IMR-90 (cell line): ENCODE data around the gene MSI2.

ENCODE experiments used
- CEBPB ChIP-seq: IDR thresholded peaks from 2 replicates; pipeline ENCODE4 v1.6.1; 2012; ENCODE audit warnings: low read depth, low read length, improper control_type of control experiment
- CHD1 ChIP-seq: IDR thresholded peaks from 2 replicates; pipeline ENCODE4 v1.6.1; 2012; ENCODE audit warnings: low read depth, low read length, improper control_type of control experiment
- CTCF ChIP-seq: conservative IDR thresholded peaks from 2 replicates; pipeline ENCODE4 v1.5.1; 2012; ENCODE audit warnings: mild to moderate bottlenecking, low read depth, low read length, improper control_type of control experiment
- FOS ChIP-seq: fragments of 150-350 bp; IDR thresholded peaks from 2 replicates; pipeline ENCODE4 v1.6.1; 2016; ENCODE audit warnings: low read depth, low read length
- MAFK ChIP-seq: IDR thresholded peaks from 2 replicates; pipeline ENCODE4 v1.6.1; 2012; ENCODE audit warnings: low read depth, low read length, improper control_type of control experiment
- MAZ ChIP-seq: IDR thresholded peaks from 2 replicates; pipeline ENCODE4 v1.6.1; 2012; ENCODE audit warnings: low read depth, mild to moderate bottlenecking, low read length, improper control_type of control experiment, moderate library complexity, borderline replicate concordance
- MXI1 ChIP-seq: IDR thresholded peaks from 2 replicates; pipeline ENCODE4 v1.6.1; 2012; ENCODE audit warnings: low read depth, mild to moderate bottlenecking, low read length, moderate library complexity, borderline replicate concordance
- POLR2A ChIP-seq: IDR thresholded peaks from 2 replicates; pipeline ENCODE4 v1.6.1; 2012; ENCODE audit warnings: mild to moderate bottlenecking, low read depth, low read length
- RAD21 ChIP-seq: IDR thresholded peaks from 2 replicates; pipeline ENCODE4 v1.6.1; 2012; ENCODE audit warnings: low read length, improper control_type of control experiment
- RCOR1 ChIP-seq: IDR thresholded peaks from 2 replicates; pipeline ENCODE4 v1.6.1; 2012; ENCODE audit warnings: mild to moderate bottlenecking, low read length, improper control_type of control experiment; ENCODE audit not compliant: insufficient replicate concordance
- RFX5 ChIP-seq: IDR thresholded peaks from 2 replicates; pipeline ENCODE4 v1.8.0; 2012; ENCODE audit warnings: low read depth, mild to moderate bottlenecking, low read length, moderate library complexity
- SMC3 ChIP-seq: fragments of 150-350 bp; IDR thresholded peaks from 2 replicates; pipeline ENCODE4 v1.6.1; 2016; ENCODE audit warnings: low read depth, mild to moderate bottlenecking, antibody characterized with exemption, low read length, moderate library complexity
- USF2 ChIP-seq: fragments of 150-350 bp; IDR thresholded peaks from 2 replicates; pipeline ENCODE4 v1.6.1; 2017; ENCODE audit warnings: mild to moderate bottlenecking, antibody characterized with exemption, low read length, low read depth

GRCh38 chr17:57228911-57229310 is 27.4 kb upstream of the MSI2 start:
- TF ChIP-seq POLR2A (no peak), CEBPB (no peak), CTCF (no peak), MXI1 (no peak), SMC3 (no peak), RAD21 (no peak), USF2 (no peak), CHD1 (no peak), RFX5 (no peak), MAZ (no peak), MAFK (no peak), FOS (no peak), RCOR1 (no peak)
